ENCODE data around the gene ARMC5. TPM values are rescaled to one million over a fixed set of nuclear protein-coding genes. Genes with fewer than 3 reads are reported as not detected.
A peak's percentile ranks its signal among the peaks of the same experiment; 100 is the strongest.

ARMC5 gene
- total RNA-seq, 3 donors from 2014 or later, result 5.3 to 7.2 (median 6.9) TPM

- no peak for DNase-seq (ENCODE audit: low spot score in 2 of 2)
- intact Hi-C loops (cut with DNase I; ENCODE audit: low total_unique reads), result no loop called here
- H3K4me1 ChIP-seq, result peaks cover 4 to 5% of the 10 kb centered on the region in 2 donors
- no peaks in the 10 kb centered on the region for H3K36me3 ChIP-seq
- H3K4me3 ChIP-seq, result no peak overlapping the region
- no peaks in the 10 kb centered on the region for H3K9me3 ChIP-seq
- TF ChIP-seq CTCF (IDR thresholded peaks at IDR 0.05) (no peak), POLR2A (IDR thresholded peaks at IDR 0.05) (no peak), POLR2AphosphoS5 (IDR thresholded peaks at IDR 0.05) (no peak)
- no peak overlapping the region for H3K27ac ChIP-seq
- peaks cover 0 to 3% of the 10 kb centered on the region in 2 donors for H3K27me3 ChIP-seq
Observed at GRCh38 chr16:31486045-31486444, 26.7 kb downstream of the ARMC5 start.

GRCh38 chr16:31487071-31487719 is 27.9 kb downstream of the ARMC5 start:
- Histone ChIP-seq H3K27me3 (peaks cover 0 to 3% of the 10 kb centered on the region in 2 donors), H3K4me1 (peaks cover 4 to 5% of the 10 kb centered on the region in 2 donors), H3K9me3 (no peaks in the 10 kb centered on the region), H3K4me3 (peak overlapping the region; percentile 38 to 76 (median 64)), H3K36me3 (no peaks in the 10 kb centered on the region), H3K27ac (no peak overlapping the region)
- TF ChIP-seq CTCF (IDR thresholded peaks at IDR 0.05) (no peak), POLR2A (IDR thresholded peaks at IDR 0.05) (no peak), POLR2AphosphoS5 (IDR thresholded peaks at IDR 0.05) (no peak)
- intact Hi-C loops (cut with DNase I; ENCODE audit: low total_unique reads), result no loop called here
- no peak for DNase-seq (ENCODE audit: low spot score in 2 of 2)

GRCh38 chr16:31487720-31488467 is 28.6 kb downstream of the ARMC5 start:
- peaks cover 1% of the 10 kb centered on the region for H3K36me3 ChIP-seq
- intact Hi-C loops (cut with DNase I; ENCODE audit: low total_unique reads), result no loop called here
- H3K4me3 ChIP-seq, result peak overlapping the region; percentile 38 to 76 (median 64)
- no peak overlapping the region for H3K27ac ChIP-seq
- TF ChIP-seq POLR2AphosphoS5 (IDR thresholded peaks at IDR 0.05) (peak in 2 of 3 donors; percentile 6 to 23), POLR2A (IDR thresholded peaks at IDR 0.05) (no peak), CTCF (IDR thresholded peaks at IDR 0.05) (no peak)
- no peak for DNase-seq (ENCODE audit: low spot score in 2 of 2)
- peaks cover 4 to 5% of the 10 kb centered on the region in 2 donors for H3K4me1 ChIP-seq
- no peaks in the 10 kb centered on the region for H3K9me3 ChIP-seq
- peaks cover 0 to 3% of the 10 kb centered on the region in 2 donors for H3K27me3 ChIP-seq

- Histone ChIP-seq H3K9me3 (no peaks in the 10 kb centered on the region), H3K27me3 (peaks cover 0 to 3% of the 10 kb centered on the region in 2 donors), H3K4me1 (peaks cover 4 to 5% of the 10 kb centered on the region in 2 donors), H3K36me3 (peaks cover 2% of the 10 kb centered on the region), H3K4me3 (peak overlapping the region; percentile 38 to 76 (median 64)), H3K27ac (no peak overlapping the region)
- no peak for DNase-seq (ENCODE audit: low spot score in 2 of 2)
- no peak for TF ChIP-seq POLR2AphosphoS5 (IDR thresholded peaks at IDR 0.05)
- no peak for TF ChIP-seq POLR2A (IDR thresholded peaks at IDR 0.05)
- TF ChIP-seq CTCF (IDR thresholded peaks at IDR 0.05), result no peak
- intact Hi-C loops (cut with DNase I; ENCODE audit: low total_unique reads), result no loop called here
Observed at GRCh38 chr16:31488468-31489297, 29.4 kb downstream of the ARMC5 start.
